Astrocyte of the cerebellum (primary cell): ENCODE measurements around the gene CCDC159.

Source experiments
- DNase-seq: peaks from one replicate; pipeline ENCODE4 v3.0.0-alpha.2; 2011; ENCODE audit warnings: low read depth
- H3K4me3 ChIP-seq: 2 replicates; pipeline ENCODE4 v1.5.1; 2011; ENCODE audit warnings: mild to moderate bottlenecking, low read depth, low read length, moderate library complexity
- CTCF ChIP-seq: IDR thresholded peaks from 2 replicates; pipeline ENCODE4 v1.5.1; 2012; ENCODE audit warnings: low read length, low read depth, moderate library complexity, mild to moderate bottlenecking; ENCODE audit errors: missing control alignments
- in situ Hi-C: cut with HindIII; loops from 2 replicates; pipeline ENCODE4 v1.10.0; 2017; ENCODE audit warnings: low sequenced_read_pairs

The CCDC159 gene

GRCh38 chr19:11390933-11391680 is 44.8 kb downstream of the CCDC159 start:
- no peak for TF ChIP-seq CTCF
- in situ Hi-C loops = no loop called here
- DNase-seq = no peak
- H3K4me3 ChIP-seq = no peak overlapping the region

- in situ Hi-C loops = no loop called here
- DNase-seq = no peak
- no peak overlapping the region for H3K4me3 ChIP-seq
- no peak for TF ChIP-seq CTCF
Observed at GRCh38 chr19:11397089-11397610, 50.8 kb downstream of the CCDC159 start.

GRCh38 chr19:11399667-11400066 is 53.3 kb downstream of the CCDC159 start:
- in situ Hi-C loops = no loop called here
- no peak overlapping the region for H3K4me3 ChIP-seq
- TF ChIP-seq CTCF = no peak
- no peak for DNase-seq

GRCh38 chr19:11400798-11401197 is 54.5 kb downstream of the CCDC159 start:
- H3K4me3 ChIP-seq = no peak overlapping the region

GRCh38 chr19:11401808-11402543 is 55.7 kb downstream of the CCDC159 start:
- H3K4me3 ChIP-seq = no peak overlapping the region
- TF ChIP-seq CTCF = no peak
- in situ Hi-C loops = no loop called here
- DNase-seq = no peak

More at GRCh38 chr19:11400798-11401197, 54.5 kb downstream of the CCDC159 start:
- DNase-seq = no peak
- in situ Hi-C loops = no loop called here
- no peak for TF ChIP-seq CTCF
